H9 (cell line): ENCODE measurements around the gene RIT2. TPM values are rescaled to one million over a fixed set of nuclear protein-coding genes. Genes with fewer than 3 reads are reported as not detected.

ENCODE experiments used
- DNase-seq: peaks from one replicate; pipeline ENCODE4 v3.0.0-alpha.2; 2017
- H2AFZ ChIP-seq: one replicate; pipeline ENCODE4 v1.6.1; 2013; ENCODE audit warnings: mild to moderate bottlenecking, low read length, control low read depth, moderate library complexity
- H2AK5ac ChIP-seq: 2 replicates; pipeline ENCODE4 v1.6.1; 2013; ENCODE audit warnings: low read length, control low read depth, mixed read lengths; ENCODE audit not compliant: insufficient read length
- H2BK120ac ChIP-seq: one replicate; pipeline ENCODE4 v1.6.1; 2013; ENCODE audit warnings: low read depth, mild to moderate bottlenecking, low read length, control low read depth, inconsistent platforms; ENCODE audit not compliant: poor library complexity, severe bottlenecking
- H2BK12ac ChIP-seq: 2 replicates; pipeline ENCODE4 v1.6.1; 2013; ENCODE audit warnings: low read length, control low read depth, mixed read lengths, low read depth; ENCODE audit not compliant: insufficient read length
- H2BK15ac ChIP-seq: 2 replicates; pipeline ENCODE4 v1.6.1; 2013; ENCODE audit warnings: low read depth, low read length, control low read depth
- H2BK20ac ChIP-seq: one replicate; pipeline ENCODE4 v1.6.1; 2013; ENCODE audit warnings: low read depth, mild to moderate bottlenecking, low read length, control low read depth, inconsistent platforms; ENCODE audit not compliant: poor library complexity, severe bottlenecking
- H2BK5ac ChIP-seq: 2 replicates; pipeline ENCODE4 v1.6.1; 2013; ENCODE audit warnings: low read length, control low read depth, mixed read lengths; ENCODE audit not compliant: insufficient read length
- H3K14ac ChIP-seq: 2 replicates; pipeline ENCODE4 v1.6.1; 2013; ENCODE audit warnings: low read length, control low read depth; ENCODE audit not compliant: insufficient read depth
- H3K18ac ChIP-seq: 2 replicates; pipeline ENCODE4 v1.6.1; 2013; ENCODE audit warnings: low read depth, mild to moderate bottlenecking, mixed read lengths, low read length, control low read depth; ENCODE audit not compliant: insufficient read length
- H3K23ac ChIP-seq: 2 replicates; pipeline ENCODE4 v1.6.1; 2013; ENCODE audit warnings: low read length, control low read depth, mixed read lengths, low read depth; ENCODE audit not compliant: insufficient read length
- H3K23me2 ChIP-seq: 2 replicates; pipeline ENCODE4 v1.6.1; 2013; ENCODE audit warnings: low read depth, mild to moderate bottlenecking, mixed read lengths, low read length, control low read depth; ENCODE audit not compliant: insufficient read length, poor library complexity, severe bottlenecking
- H3K27ac ChIP-seq: 2 replicates; pipeline ENCODE4 v1.5.1; 2013; ENCODE audit warnings: low read length, control low read depth, mixed read lengths, low read depth; ENCODE audit not compliant: insufficient read length
- H3K27me3 ChIP-seq: 2 replicates; pipeline ENCODE4 v1.6.1; 2013; ENCODE audit warnings: low read length, control low read depth, inconsistent platforms; ENCODE audit not compliant: insufficient read depth
- H3K4ac ChIP-seq: 2 replicates; pipeline ENCODE4 v1.6.1; 2013; ENCODE audit warnings: low read depth, mild to moderate bottlenecking, control low read depth, inconsistent platforms, low read length, moderate library complexity
- H3K4me1 ChIP-seq: 2 replicates; pipeline ENCODE4 v1.6.1; 2013; ENCODE audit warnings: low read length, control low read depth, inconsistent platforms; ENCODE audit not compliant: insufficient read depth
- H3K4me2 ChIP-seq: 2 replicates; pipeline ENCODE4 v1.6.1; 2013; ENCODE audit warnings: low read length, control low read depth, mixed read lengths; ENCODE audit not compliant: insufficient read length, insufficient read depth
- H3K56ac ChIP-seq: 2 replicates; pipeline ENCODE4 v1.6.1; 2013; ENCODE audit warnings: low read depth, mild to moderate bottlenecking, mixed read lengths, low read length, control low read depth; ENCODE audit not compliant: insufficient read length
- H3K79me1 ChIP-seq: 2 replicates; pipeline ENCODE4 v1.6.1; 2013; ENCODE audit warnings: low read depth, mild to moderate bottlenecking, moderate library complexity, low read length, control low read depth, inconsistent platforms; ENCODE audit not compliant: insufficient read depth, poor library complexity, severe bottlenecking
- H3K79me2 ChIP-seq: 2 replicates; pipeline ENCODE4 v1.6.1; 2013; ENCODE audit warnings: low read length, control low read depth, inconsistent platforms; ENCODE audit not compliant: insufficient read depth
- H3K9ac ChIP-seq: 2 replicates; pipeline ENCODE4 v1.6.1; 2013; ENCODE audit warnings: low read length, control low read depth, mixed read lengths; ENCODE audit not compliant: insufficient read length; ENCODE audit errors: extremely low read depth
- H3K9me3 ChIP-seq: one replicate; pipeline ENCODE4 v1.6.1; 2013; ENCODE audit warnings: low read depth, low read length, inconsistent platforms; ENCODE audit not compliant: control insufficient read depth
- H3T11ph ChIP-seq: one replicate; pipeline ENCODE4 v1.6.1; 2013; ENCODE audit warnings: mild to moderate bottlenecking, low read length, control low read depth, inconsistent platforms
- H4K20me1 ChIP-seq: one replicate; pipeline ENCODE4 v1.6.1; 2013; ENCODE audit not compliant: control insufficient read depth, insufficient read length, insufficient read depth
- H4K5ac ChIP-seq: 2 replicates; pipeline ENCODE4 v1.6.1; 2013; ENCODE audit warnings: low read depth, mild to moderate bottlenecking, mixed read lengths, low read length, control low read depth; ENCODE audit not compliant: insufficient read length
- H4K8ac ChIP-seq: replicated peaks from 2 replicates; pipeline ENCODE4 v1.6.1; 2013; ENCODE audit warnings: low read length, control low read depth, mixed read lengths, low read depth; ENCODE audit not compliant: insufficient read length
- H4K91ac ChIP-seq: 2 replicates; pipeline ENCODE4 v1.6.1; 2013; ENCODE audit warnings: low read depth, mild to moderate bottlenecking, moderate library complexity, mixed read lengths, low read length, control low read depth; ENCODE audit not compliant: insufficient read length
- H3K27ac Mint-ChIP-seq, 3 experiments: 2 replicates in 2 of 3; 3 replicates in 1 of 3; pipeline ENCODE4 v1.8.0; 2020 to 2021; ENCODE audit warnings: mixed read lengths in 3 of 3, mild to moderate bottlenecking in 1 of 3, moderate library complexity in 1 of 3
- H3K27me3 Mint-ChIP-seq: 2 replicates; pipeline ENCODE4 v1.8.0; 2021; ENCODE audit warnings: low read depth, mild to moderate bottlenecking, moderate library complexity, mixed read lengths
- H3K36me3 Mint-ChIP-seq, 3 experiments: 2 replicates in 2 of 3; 3 replicates in 1 of 3; pipeline ENCODE4 v1.8.0; 2020 to 2021; ENCODE audit warnings: low read depth in 3 of 3, mixed read lengths in 3 of 3; ENCODE audit not compliant: insufficient read depth in 1 of 3
- H3K4me1 Mint-ChIP-seq, 2 experiments: 2 replicates each; pipeline ENCODE4 v1.8.0; 2020; ENCODE audit warnings: mixed read lengths in 2 of 2
- H3K4me3 Mint-ChIP-seq, 2 experiments: 2 replicates in 1 of 2; 3 replicates in 1 of 2; pipeline ENCODE4 v1.8.0; 2020 to 2021; ENCODE audit warnings: mild to moderate bottlenecking in 2 of 2, mixed read lengths in 2 of 2, moderate library complexity in 1 of 2
- H3K9me3 Mint-ChIP-seq, 2 experiments: 2 replicates in 1 of 2; 3 replicates in 1 of 2; pipeline ENCODE4 v1.8.0; 2020; ENCODE audit warnings: mild to moderate bottlenecking in 2 of 2, mixed read lengths in 2 of 2, moderate library complexity in 1 of 2
- CTCF ChIP-seq: fragments of 200-600 bp; sonication (generic); conservative IDR thresholded peaks from 3 replicates; pipeline ENCODE4 v1.8.0; 2021; ENCODE audit warnings: antibody characterized with exemption, mild to moderate bottlenecking
- WGBS: extraction: QIAGEN DNeasy Blood & Tissue Kit; methylation state at CpG from one replicate; pipeline ENCODE4 v1.1.7; 2013; ENCODE audit warnings: missing lambda C conversion rate, low lambda C conversion rate, mixed read lengths; ENCODE audit not compliant: insufficient read length; ENCODE audit errors: extremely low coverage; 5-methylcytosine and 5-hydroxymethylcytosine counted together
- total RNA-seq: library from RNA; stranded (reverse); gene quantifications from 2 replicates; pipeline ENCODE4 v1.2.1, GENCODE V29; 2021

RIT2 gene
- total RNA-seq, 1 experiment from 2014 or later = 1.2 TPM

- Histone ChIP-seq H2BK120ac (no peak overlapping the region), H2BK15ac (no peak overlapping the region), H3K56ac (no peak overlapping the region), H3K27me3 (no peaks in the 10 kb centered on the region), H4K8ac (no peak overlapping the region), H3K27ac (no peak overlapping the region), H3K14ac (no peak overlapping the region), H4K91ac (no peak overlapping the region), H4K5ac (no peak overlapping the region), H3K4me2 (no peak overlapping the region), H4K20me1 (no peaks in the 10 kb centered on the region), H2BK20ac (no peak overlapping the region), H3K9ac (no peak overlapping the region), H3K79me2 (no peaks in the 10 kb centered on the region; the same call in 1 of the 2 replicates), H2BK12ac (no peak overlapping the region), H3K23me2 (no peaks in the 10 kb centered on the region), H3K79me1 (no peaks in the 10 kb centered on the region), H3K4me1 (no peaks in the 10 kb centered on the region), H3T11ph (no peak overlapping the region), H3K23ac (no peak overlapping the region), H3K4ac (no peak overlapping the region), H2AFZ (no peak overlapping the region), H3K9me3 (no peaks in the 10 kb centered on the region), H2AK5ac (no peak overlapping the region), H2BK5ac (no peak overlapping the region), H3K18ac (no peak overlapping the region)
- no peak for DNase-seq
- WGBS = no CpG with 5 or more reads among the region's 3 CpGs
- Mint-ChIP-seq H3K27me3 (no peaks in the 10 kb centered on the region), H3K27ac (no peak overlapping the region), H3K36me3 (no peaks in the 10 kb centered on the region), H3K9me3 (no peaks in the 10 kb centered on the region), H3K4me1 (peaks cover 0 to 6% of the 10 kb centered on the region in 2 experiments; a peak in 2 of 4 replicates), H3K4me3 (no peak overlapping the region)
- no peak for TF ChIP-seq CTCF
Observed at GRCh38 chr18:42961298-42961697, 154.2 kb downstream of the RIT2 start.
